ENCODE measurements around the gene SELENOK. TPM values are rescaled to one million over a fixed set of nuclear protein-coding genes. Genes with fewer than 3 reads are reported as not detected.

The SELENOK gene
- total and polyA plus RNA-seq, 2 of the 4 experiments (the other 2 are of a cell fraction), result 35.5 to 37.1 TPM

DNA sequence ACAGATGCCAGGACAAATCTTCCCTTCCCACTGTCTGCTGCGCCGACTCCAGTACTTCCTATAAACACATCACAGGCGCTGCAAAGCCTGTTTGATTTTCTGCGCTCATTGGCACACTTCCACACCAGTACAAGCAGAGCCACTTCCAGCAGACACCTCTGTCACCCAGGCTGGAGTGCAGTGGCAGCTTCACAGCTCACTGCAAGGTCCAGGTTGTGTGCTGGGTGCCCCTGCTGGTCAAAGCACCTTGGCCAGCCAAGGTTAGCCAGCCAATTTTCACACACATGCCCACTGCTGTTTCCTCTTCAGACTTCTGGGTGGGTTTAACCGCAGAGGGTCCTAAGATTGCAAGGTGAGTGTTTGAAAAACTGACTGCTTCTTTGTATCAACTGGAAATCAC is 50.4 kb downstream of the SELENOK start:
- H2AK5ac ChIP-seq (ENCODE audit: low read depth, low read length), result no peak overlapping the region
- H3K23ac ChIP-seq (ENCODE audit: low read depth, low read length), result no peak overlapping the region
- H3K9me3 ChIP-seq (ENCODE audit: control insufficient read depth, insufficient read depth, low read length), result no peaks in the 10 kb centered on the region
- H2AK9ac ChIP-seq (replicated peaks; ENCODE audit: low read depth, low read length, poor library complexity), result no peak overlapping the region
- H2BK120ac ChIP-seq (ENCODE audit: low read depth, low read length), result no peak overlapping the region
- BruUV-seq (replicated peaks), result no TSS peak
- H3K4me3 ChIP-seq (ENCODE audit: insufficient read depth, low read depth, low read length), result no peak overlapping the region
- intact Hi-C loops (cut with micrococcal nuclease) (no loop called here), in situ Hi-C loops (cut with MboI; ENCODE audit: low sequenced_read_pairs) (no loop called here), dilution Hi-C loops (cut with HindIII; ENCODE audit: low sequenced_read_pairs, unreplicated experiment) (no loop called here)
- no peak overlapping the region for H3K4me2 ChIP-seq (ENCODE audit: low read depth, low read length)
- H3K18ac ChIP-seq (ENCODE audit: low read depth, low read length), result no peak overlapping the region
- H3K4me1 ChIP-seq (ENCODE audit: control insufficient read depth, insufficient read depth, low read length), result no peaks in the 10 kb centered on the region
- no peak overlapping the region for H3K9ac ChIP-seq (ENCODE audit: low read depth, low read length)
- H4K20me1 ChIP-seq (ENCODE audit: insufficient read depth, low read length), result no peaks in the 10 kb centered on the region
- no peak for ATAC-seq (ENCODE audit: low read depth)
- no peak overlapping the region for H4K8ac ChIP-seq (ENCODE audit: low read depth in 2 of 2, low read length in 2 of 2)
- ChIA-PET POLR2A (ENCODE audit: unreplicated experiment) (no interaction called here), CTCF (no interaction called here)
- H3K14ac ChIP-seq (replicated peaks; ENCODE audit: low read depth, low read length), result no peak overlapping the region
- H3K56ac ChIP-seq (ENCODE audit: extremely low read depth, insufficient read depth, low read length), result no peak overlapping the region
- no peak overlapping the region for H3K27ac ChIP-seq (ENCODE audit: insufficient read depth, low read length)
- H2BK5ac ChIP-seq (ENCODE audit: low read depth, low read length, poor library complexity, severe bottlenecking), result no peak overlapping the region
- no peaks in the 10 kb centered on the region for H3K36me3 ChIP-seq (ENCODE audit: control insufficient read depth, insufficient read depth, low read length)
- no peak overlapping the region for H3K4ac ChIP-seq (ENCODE audit: low read depth, low read length)
- H2BK15ac ChIP-seq (ENCODE audit: low read depth, low read length), result no peak overlapping the region
- no peak overlapping the region for H4K91ac ChIP-seq (ENCODE audit: insufficient read depth, low read depth, low read length)
- H2BK20ac ChIP-seq (ENCODE audit: low read depth, low read length), result no peak overlapping the region
- H3K9me1 ChIP-seq (ENCODE audit: insufficient read depth, low read length), result no peaks in the 10 kb centered on the region
- peaks cover 34% of the 10 kb centered on the region for H3K27me3 ChIP-seq (ENCODE audit: control insufficient read depth, insufficient read depth, low read length)
- H4K5ac ChIP-seq (ENCODE audit: low read depth, low read length), result no peak overlapping the region
- DNase-seq, result no peak
- H3K79me1 ChIP-seq (ENCODE audit: low read depth in 1 of 2, low read length in 2 of 2), result no peaks in the 10 kb centered on the region
- no peak overlapping the region for H2AFZ ChIP-seq (replicated peaks; ENCODE audit: low read length, poor library complexity)
- WGBS, 2 experiments (ENCODE audit: extremely low coverage in 2 of 2, insufficient read length in 1 of 2), result 58% methylated on average over 4 of the region's 5 CpGs; no CpG with 5 or more reads in 1 of the 2 experiments
- no peak for TF ChIP-seq MXI1 (IDR thresholded peaks at IDR 0.05; ENCODE audit: borderline replicate concordance, low read depth, low read length)
- no peak for TF ChIP-seq CEBPB (IDR thresholded peaks at IDR 0.05; ENCODE audit: low read depth, low read length)
- no peak for TF ChIP-seq CHD1 (IDR thresholded peaks at IDR 0.05; ENCODE audit: low read depth, low read length)
- TF ChIP-seq, protein P1, sequence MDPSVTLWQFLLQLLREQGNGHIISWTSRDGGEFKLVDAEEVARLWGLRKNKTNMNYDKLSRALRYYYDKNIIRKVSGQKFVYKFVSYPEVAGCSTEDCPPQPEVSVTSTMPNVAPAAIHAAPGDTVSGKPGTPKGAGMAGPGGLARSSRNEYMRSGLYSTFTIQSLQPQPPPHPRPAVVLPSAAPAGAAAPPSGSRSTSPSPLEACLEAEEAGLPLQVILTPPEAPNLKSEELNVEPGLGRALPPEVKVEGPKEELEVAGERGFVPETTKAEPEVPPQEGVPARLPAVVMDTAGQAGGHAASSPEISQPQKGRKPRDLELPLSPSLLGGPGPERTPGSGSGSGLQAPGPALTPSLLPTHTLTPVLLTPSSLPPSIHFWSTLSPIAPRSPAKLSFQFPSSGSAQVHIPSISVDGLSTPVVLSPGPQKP (IDR thresholded peaks at IDR 0.05; ENCODE audit: borderline replicate concordance, low read depth, low read length), result no peak
- no peak for TF ChIP-seq NFE2L2 (IDR thresholded peaks at IDR 0.05; ENCODE audit: low read depth, low read length)
- TF ChIP-seq FOS (IDR thresholded peaks at IDR 0.05; ENCODE audit: low read depth, low read length), result no peak
- TF ChIP-seq SMC3 (IDR thresholded peaks at IDR 0.05; ENCODE audit: low read depth, low read length), result no peak
- no peak for TF ChIP-seq RAD21 (IDR thresholded peaks at IDR 0.05; ENCODE audit: low read length)
- TF ChIP-seq POLR2A (IDR thresholded peaks at IDR 0.05; ENCODE audit: low read depth, low read length), result no peak
- TF ChIP-seq BHLHE40 (IDR thresholded peaks at IDR 0.05; ENCODE audit: low read depth, low read length), result no peak
- TF ChIP-seq, protein P2, sequence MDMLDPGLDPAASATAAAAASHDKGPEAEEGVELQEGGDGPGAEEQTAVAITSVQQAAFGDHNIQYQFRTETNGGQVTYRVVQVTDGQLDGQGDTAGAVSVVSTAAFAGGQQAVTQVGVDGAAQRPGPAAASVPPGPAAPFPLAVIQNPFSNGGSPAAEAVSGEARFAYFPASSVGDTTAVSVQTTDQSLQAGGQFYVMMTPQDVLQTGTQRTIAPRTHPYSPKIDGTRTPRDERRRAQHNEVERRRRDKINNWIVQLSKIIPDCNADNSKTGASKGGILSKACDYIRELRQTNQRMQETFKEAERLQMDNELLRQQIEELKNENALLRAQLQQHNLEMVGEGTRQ (IDR thresholded peaks at IDR 0.05; ENCODE audit: low read depth, low read length), result no peak
- TF ChIP-seq, protein P3, sequence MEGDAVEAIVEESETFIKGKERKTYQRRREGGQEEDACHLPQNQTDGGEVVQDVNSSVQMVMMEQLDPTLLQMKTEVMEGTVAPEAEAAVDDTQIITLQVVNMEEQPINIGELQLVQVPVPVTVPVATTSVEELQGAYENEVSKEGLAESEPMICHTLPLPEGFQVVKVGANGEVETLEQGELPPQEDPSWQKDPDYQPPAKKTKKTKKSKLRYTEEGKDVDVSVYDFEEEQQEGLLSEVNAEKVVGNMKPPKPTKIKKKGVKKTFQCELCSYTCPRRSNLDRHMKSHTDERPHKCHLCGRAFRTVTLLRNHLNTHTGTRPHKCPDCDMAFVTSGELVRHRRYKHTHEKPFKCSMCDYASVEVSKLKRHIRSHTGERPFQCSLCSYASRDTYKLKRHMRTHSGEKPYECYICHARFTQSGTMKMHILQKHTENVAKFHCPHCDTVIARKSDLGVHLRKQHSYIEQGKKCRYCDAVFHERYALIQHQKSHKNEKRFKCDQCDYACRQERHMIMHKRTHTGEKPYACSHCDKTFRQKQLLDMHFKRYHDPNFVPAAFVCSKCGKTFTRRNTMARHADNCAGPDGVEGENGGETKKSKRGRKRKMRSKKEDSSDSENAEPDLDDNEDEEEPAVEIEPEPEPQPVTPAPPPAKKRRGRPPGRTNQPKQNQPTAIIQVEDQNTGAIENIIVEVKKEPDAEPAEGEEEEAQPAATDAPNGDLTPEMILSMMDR (conservative IDR thresholded peaks at IDR 0.05; ENCODE audit: low read depth, low read length), result no peak
- TF ChIP-seq RFX5 (IDR thresholded peaks at IDR 0.05; ENCODE audit: low read depth, low read length), result no peak
- no peak for TF ChIP-seq MAZ (IDR thresholded peaks at IDR 0.05; ENCODE audit: borderline replicate concordance, low read depth, low read length)
- no peak for TF ChIP-seq RCOR1 (IDR thresholded peaks at IDR 0.05; ENCODE audit: insufficient replicate concordance, low read length)

All from IMR-90 (cell line).